ENCODE data around the gene VCP.

VCP gene

GRCh38 chr9:35060548-35061207 lies 11.7 kb downstream of the VCP start:
- H3K79me2 ChIP-seq (ENCODE audit: insufficient read depth, low read length) = no peaks in the 10 kb centered on the region
- H3K4me2 ChIP-seq (ENCODE audit: low read length) = no peak overlapping the region
- H3K9me3 ChIP-seq (ENCODE audit: low read length) = no peaks in the 10 kb centered on the region
- no peak overlapping the region for H3K27ac ChIP-seq (ENCODE audit: low read depth, low read length, poor library complexity, severe bottlenecking)
- TF ChIP-seq CTCF (IDR thresholded peaks at IDR 0.05; ENCODE audit: low read length) (no peak), EZH2 (IDR thresholded peaks at IDR 0.05; ENCODE audit: borderline replicate concordance, low read length) (no peak)
- 0 out of 2 replicates have a peak, but pooled peaks cover 3% of the 10 kb centered on the region for H3F3A ChIP-seq (ENCODE audit: insufficient read depth, low read length)
- H2AFZ ChIP-seq (ENCODE audit: low read length) = no peak overlapping the region
- H3K4me1 ChIP-seq (ENCODE audit: insufficient read depth, low read length, severe bottlenecking) = no peaks in the 10 kb centered on the region
- peaks cover 100% of the 10 kb centered on the region for H3K36me3 ChIP-seq (ENCODE audit: insufficient read depth, low read length)
- H3K9ac ChIP-seq (ENCODE audit: low read length) = no peak overlapping the region
- no peaks in the 10 kb centered on the region for H3K27me3 ChIP-seq (ENCODE audit: insufficient read depth, low read length)
- H3K4me3 ChIP-seq (ENCODE audit: low read depth, low read length, poor library complexity, severe bottlenecking) = no peak overlapping the region
- no peaks in the 10 kb centered on the region; the same call in 1 of the 2 replicates for H4K20me1 ChIP-seq (ENCODE audit: insufficient read depth, low read length)
- no peaks in the 10 kb centered on the region for H3K9me2 ChIP-seq (ENCODE audit: low read depth, low read length)

- H3K4me2 ChIP-seq (ENCODE audit: low read length) = no peak overlapping the region
- H3K9me2 ChIP-seq (ENCODE audit: low read depth, low read length) = no peaks in the 10 kb centered on the region
- no peak overlapping the region for H3K9ac ChIP-seq (ENCODE audit: low read length)
- no peaks in the 10 kb centered on the region for H3K79me2 ChIP-seq (ENCODE audit: insufficient read depth, low read length)
- H3K9me3 ChIP-seq (ENCODE audit: low read length) = no peaks in the 10 kb centered on the region
- H3K4me1 ChIP-seq (ENCODE audit: insufficient read depth, low read length, severe bottlenecking) = no peaks in the 10 kb centered on the region
- no peak overlapping the region for H3K27ac ChIP-seq (ENCODE audit: low read depth, low read length, poor library complexity, severe bottlenecking)
- no peak overlapping the region for H2AFZ ChIP-seq (ENCODE audit: low read length)
- no peaks in the 10 kb centered on the region for H3K27me3 ChIP-seq (ENCODE audit: insufficient read depth, low read length)
- peaks cover 99% of the 10 kb centered on the region for H3K36me3 ChIP-seq (ENCODE audit: insufficient read depth, low read length)
- H4K20me1 ChIP-seq (ENCODE audit: insufficient read depth, low read length) = peaks cover 2% of the 10 kb centered on the region
- no peak for TF ChIP-seq CTCF (IDR thresholded peaks at IDR 0.05; ENCODE audit: low read length)
- 0 out of 2 replicates have a peak, but pooled peaks cover 3% of the 10 kb centered on the region for H3F3A ChIP-seq (ENCODE audit: insufficient read depth, low read length)
- H3K4me3 ChIP-seq (ENCODE audit: low read depth, low read length, poor library complexity, severe bottlenecking) = no peak overlapping the region
Observed at GRCh38 chr9:35059438-35059837, 13.0 kb downstream of the VCP start.

GRCh38 chr9:35057271-35057620 lies 15.2 kb downstream of the VCP start:
- no peaks in the 10 kb centered on the region for H3K79me2 ChIP-seq (ENCODE audit: insufficient read depth, low read length)
- no peak overlapping the region for H3K4me3 ChIP-seq (ENCODE audit: low read depth, low read length, poor library complexity, severe bottlenecking)
- peaks cover 85% of the 10 kb centered on the region for H3K36me3 ChIP-seq (ENCODE audit: insufficient read depth, low read length)
- peaks cover 2% of the 10 kb centered on the region; the same call in 1 of the 2 replicates for H4K20me1 ChIP-seq (ENCODE audit: insufficient read depth, low read length)
- H3K9ac ChIP-seq (ENCODE audit: low read length) = no peak overlapping the region
- no peaks in the 10 kb centered on the region for H3K9me3 ChIP-seq (ENCODE audit: low read length)
- no peaks in the 10 kb centered on the region for H3K9me2 ChIP-seq (ENCODE audit: low read depth, low read length)
- no peaks in the 10 kb centered on the region for H3K4me1 ChIP-seq (ENCODE audit: insufficient read depth, low read length, severe bottlenecking)
- no peak overlapping the region for H2AFZ ChIP-seq (ENCODE audit: low read length)
- TF ChIP-seq CTCF (IDR thresholded peaks at IDR 0.05; ENCODE audit: low read length) = no peak
- no peak for TF ChIP-seq EZH2 (IDR thresholded peaks at IDR 0.05; ENCODE audit: borderline replicate concordance, low read length)
- H3K27ac ChIP-seq (ENCODE audit: low read depth, low read length, poor library complexity, severe bottlenecking) = no peak overlapping the region
- H3K27me3 ChIP-seq (ENCODE audit: insufficient read depth, low read length) = no peaks in the 10 kb centered on the region
- no peak overlapping the region for H3K4me2 ChIP-seq (ENCODE audit: low read length)
- 0 out of 2 replicates have a peak, but pooled peaks cover 3% of the 10 kb centered on the region for H3F3A ChIP-seq (ENCODE audit: insufficient read depth, low read length)
